DND-41 (cell line): ENCODE measurements around the gene RUNX1.
A peak's percentile ranks its signal among the peaks of the same experiment; 100 is the strongest.

Source experiments
- ATAC-seq: fragments of 200-7000 bp; cut with Tn5 transposase; 3 replicates; pipeline ENCODE4 v1.9.1; 2021; ENCODE audit warnings: low read depth; ENCODE audit not compliant: insufficient read depth
- DNase-seq: peaks from one replicate; pipeline ENCODE4 v3.0.0-alpha.2; 2020
- H2AFZ ChIP-seq: 2 replicates; pipeline ENCODE4 v1.6.0; 2012; ENCODE audit warnings: low read depth, low read length
- H3K27ac ChIP-seq: 2 replicates; pipeline ENCODE4 v1.5.1; 2012; ENCODE audit warnings: low read length, inconsistent platforms
- H3K27me3 ChIP-seq: fragments of 200-600 bp; sonication (generic); 2 replicates; pipeline ENCODE4 v1.6.0; 2012; ENCODE audit warnings: low read length, mild to moderate bottlenecking, inconsistent platforms; ENCODE audit not compliant: insufficient read depth, poor library complexity
- H3K36me3 ChIP-seq: 2 replicates; pipeline ENCODE4 v1.5.1; 2012; ENCODE audit warnings: low read length, inconsistent platforms; ENCODE audit not compliant: insufficient read depth
- H3K4me1 ChIP-seq: 2 replicates; pipeline ENCODE4 v1.5.1; 2012; ENCODE audit warnings: mild to moderate bottlenecking, low read length; ENCODE audit not compliant: insufficient read depth
- H3K4me2 ChIP-seq: 2 replicates; pipeline ENCODE4 v1.6.0; 2012; ENCODE audit warnings: mild to moderate bottlenecking, moderate library complexity, low read length, inconsistent platforms; ENCODE audit not compliant: insufficient read depth
- H3K4me3 ChIP-seq, 2 experiments: fragments of 200-600 bp in 1 of 2; shearing (Covaris generic) in 1 of 2; 2 replicates each; pipeline ENCODE4 v1.5.1; 2012 to 2016; ENCODE audit warnings: inconsistent platforms in 2 of 2, low read length in 2 of 2, mild to moderate bottlenecking in 2 of 2, low read depth in 1 of 2, moderate library complexity in 1 of 2
- H3K79me2 ChIP-seq: 2 replicates; pipeline ENCODE4 v1.6.0; 2012; ENCODE audit warnings: low read length, inconsistent platforms; ENCODE audit not compliant: insufficient read depth
- H3K9ac ChIP-seq: 2 replicates; pipeline ENCODE4 v1.6.0; 2012; ENCODE audit warnings: low read depth, mild to moderate bottlenecking, inconsistent platforms, low read length, moderate library complexity
- H3K9me3 ChIP-seq: 2 replicates; pipeline ENCODE4 v1.5.1; 2012; ENCODE audit warnings: low read length, moderate library complexity, mild to moderate bottlenecking, inconsistent platforms; ENCODE audit not compliant: insufficient read depth, severe bottlenecking
- H4K20me1 ChIP-seq: 2 replicates; pipeline ENCODE4 v1.6.0; 2012; ENCODE audit warnings: low read length; ENCODE audit not compliant: insufficient read depth
- CTCF ChIP-seq: IDR thresholded peaks from 2 replicates; pipeline ENCODE4 v1.5.1; 2012; ENCODE audit warnings: borderline replicate concordance, low read length, moderate library complexity, mild to moderate bottlenecking; ENCODE audit not compliant: poor library complexity, severe bottlenecking; ENCODE audit errors: extremely low read depth
- EZH2 ChIP-seq: IDR thresholded peaks from 3 replicates; pipeline ENCODE4 v1.6.1; 2012; ENCODE audit warnings: borderline replicate concordance, low read depth, mild to moderate bottlenecking, moderate library complexity, low read length, inconsistent platforms; ENCODE audit not compliant: severe bottlenecking

Gene RUNX1

GRCh38 chr21:35048706-35049617, at the start of gene RUNX1:
RUNX1 (minus strand) TSS chr21:35049302.
- ATAC-seq: peak; percentile 53
- Histone ChIP-seq H3K27me3 (no peaks in the 10 kb centered on the region), H3K4me2 (peak within 1 kb of the TSS; percentile 89), H3K4me3 (peak within 1 kb of the TSS; percentile 71 to 79), H3K79me2 (peaks cover 71% of the 10 kb centered on the region), H2AFZ (peak within 1 kb of the TSS; percentile 52), H3K36me3 (peaks cover 36% of the 10 kb centered on the region), H3K27ac (peak within 1 kb of the TSS; percentile 95), H3K9me3 (no peaks in the 10 kb centered on the region), H3K4me1 (peaks cover 72% of the 10 kb centered on the region), H3K9ac (peak within 1 kb of the TSS; percentile 78), H4K20me1 (peaks cover 19% of the 10 kb centered on the region)
- TF ChIP-seq CTCF: no peak
- TF ChIP-seq EZH2: no peak
- peak; percentile 83 for DNase-seq

GRCh38 chr21:35097525-35097924, 48.4 kb upstream of the RUNX1 start:
- Histone ChIP-seq H3K27me3 (no peaks in the 10 kb centered on the region), H3K36me3 (no peaks in the 10 kb centered on the region), H3K9ac (no peak overlapping the region), H3K4me3 (no peak overlapping the region), H3K27ac (no peak overlapping the region), H3K79me2 (no peaks in the 10 kb centered on the region), H3K9me3 (no peaks in the 10 kb centered on the region), H2AFZ (no peak overlapping the region), H3K4me1 (peaks cover 9% of the 10 kb centered on the region), H3K4me2 (no peak overlapping the region), H4K20me1 (no peaks in the 10 kb centered on the region)
- TF ChIP-seq CTCF (no peak), EZH2 (no peak)
- no peak for ATAC-seq
- DNase-seq: no peak

- Histone ChIP-seq H3K36me3 (no peaks in the 10 kb centered on the region), H2AFZ (no peak overlapping the region), H3K4me3 (no peak overlapping the region), H3K79me2 (no peaks in the 10 kb centered on the region), H3K9me3 (no peaks in the 10 kb centered on the region), H3K9ac (no peak overlapping the region), H3K27me3 (no peaks in the 10 kb centered on the region), H3K4me1 (peaks cover 4% of the 10 kb centered on the region; the same call in 1 of the 2 replicates), H3K27ac (no peak overlapping the region), H4K20me1 (no peaks in the 10 kb centered on the region), H3K4me2 (no peak overlapping the region)
- ATAC-seq (no peak), DNase-seq (no peak)
- TF ChIP-seq EZH2 (no peak), CTCF (no peak)
Measured at GRCh38 chr21:35096959-35097358, 47.9 kb upstream of the RUNX1 start.
